Measurements from ENCODE around the gene NOC4L.

- TF ChIP-seq CTCF (IDR thresholded peaks at IDR 0.05), result no peak
- no peak for TF ChIP-seq POLR2AphosphoS5 (IDR thresholded peaks at IDR 0.05)
- no peak for TF ChIP-seq POLR2A (IDR thresholded peaks at IDR 0.05)
Measured at GRCh38 chr12:132159555-132160003, 15.3 kb downstream of the NOC4L start.

All from breast epithelium (tissue), 3 donors.